ENCODE measurements around the gene ANLN.
"Not testable (repeated sequence)": the region's sequence is repeated elsewhere in the genome, so short reads cannot be mapped to it uniquely, and the experiment has no call there.

ANLN gene

DNA sequence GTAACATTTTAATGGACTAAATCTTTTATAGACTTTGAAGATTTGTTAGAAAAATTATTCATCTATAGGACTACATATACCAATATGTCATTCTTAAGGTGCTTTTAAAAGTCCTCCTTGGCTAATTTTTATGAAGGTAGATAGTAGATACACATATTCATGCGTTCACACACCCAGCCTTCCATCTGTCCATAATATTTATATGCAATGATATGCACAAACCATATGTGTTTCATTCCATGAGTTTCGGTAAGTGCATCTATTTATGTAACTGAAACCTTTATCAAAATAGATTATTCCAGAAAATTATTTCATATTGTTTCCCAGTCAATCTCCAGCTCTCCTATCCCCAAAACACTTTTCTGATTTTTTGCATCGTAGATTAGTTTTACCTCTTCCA lies 101.7 kb downstream of the ANLN start:
- no peak overlapping the region for H3K27ac ChIP-seq
- no peak for DNase-seq (ENCODE audit: low read depth, low spot score)

GRCh38 chr7:36496576-36496975 lies 106.9 kb downstream of the ANLN start:
- DNase-seq (ENCODE audit: low read depth, low spot score) = no peak

DNA sequence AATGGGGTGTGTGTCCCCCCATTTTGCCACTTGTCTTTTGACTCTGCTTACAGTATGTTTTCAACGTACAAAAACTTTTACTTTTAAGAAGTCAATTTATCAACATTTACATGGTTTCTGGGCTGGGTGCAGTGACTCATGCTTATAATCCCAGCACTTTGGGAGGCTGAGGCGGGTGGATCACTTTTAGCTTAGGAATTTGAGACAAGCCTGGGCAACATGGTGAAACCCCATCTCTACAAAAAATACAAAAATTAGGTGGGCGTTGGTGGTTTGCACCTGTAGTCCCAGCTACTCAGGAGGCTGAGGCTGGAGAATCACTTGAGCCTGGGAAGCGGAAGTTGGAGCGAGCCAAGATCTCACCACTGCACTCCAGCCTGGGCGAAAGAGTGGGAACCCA lies 107.5 kb downstream of the ANLN start:
- peak; percentile 44 for DNase-seq (ENCODE audit: low read depth, low spot score)
- not testable (repeated sequence) for H3K27ac ChIP-seq

More at GRCh38 chr7:36496576-36496975, 106.9 kb downstream of the ANLN start:
- H3K27ac ChIP-seq = no peak overlapping the region

- no peak overlapping the region for H3K27ac ChIP-seq
Observed at GRCh38 chr7:36497775-36498174, 108.1 kb downstream of the ANLN start.

More at GRCh38 chr7:36497775-36498174, 108.1 kb downstream of the ANLN start:
- no peak for DNase-seq (ENCODE audit: low read depth, low spot score)

Data from epithelial cell of prostate (primary cell).